ENCODE data around the gene EIF3CL.
"Not testable (repeated sequence)": the region's sequence is repeated elsewhere in the genome, so short reads cannot be mapped to it uniquely, and the experiment has no call there.

Gene EIF3CL

DNA sequence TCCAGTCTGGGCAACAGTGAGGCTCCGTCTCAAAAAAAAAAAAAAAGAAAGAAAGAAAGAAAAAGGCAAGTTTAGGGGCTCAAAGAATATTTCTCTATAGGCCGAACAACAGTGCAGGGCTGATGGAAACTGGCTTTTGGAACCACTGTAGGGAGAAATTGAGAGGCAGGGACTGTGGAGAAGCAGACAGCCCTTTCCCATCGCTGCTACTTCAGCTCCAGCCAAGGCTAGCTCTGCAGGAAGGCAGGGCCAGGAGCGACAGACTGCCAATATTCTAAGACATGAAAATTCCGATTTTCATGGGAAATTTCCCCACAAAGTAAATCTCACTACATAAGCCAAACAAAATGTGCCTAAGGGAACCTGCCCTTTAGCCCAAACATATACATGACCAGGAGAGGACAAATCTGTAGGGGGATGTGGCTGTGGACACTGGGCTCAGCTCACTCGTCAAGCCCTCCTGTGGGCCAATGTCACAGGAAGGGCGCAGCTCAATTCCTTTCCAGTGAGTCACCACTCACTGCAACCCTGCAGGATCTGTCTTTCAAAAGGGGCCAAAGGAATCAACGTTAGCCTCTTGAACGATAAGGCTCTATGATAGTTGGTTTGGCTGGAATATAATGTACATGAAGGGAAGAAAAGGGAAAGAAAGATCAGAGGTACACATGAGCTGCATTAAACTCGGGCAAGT, 21.3 kb downstream of the EIF3CL start:
- H3K27ac ChIP-seq (ENCODE audit: low read length); H3K9me3 ChIP-seq (ENCODE audit: control insufficient read depth, low read depth, low read length); H3K9ac ChIP-seq (ENCODE audit: low read length); H3K27me3 ChIP-seq (ENCODE audit: control insufficient read depth, insufficient read depth, low read length); H3K4me3 ChIP-seq (ENCODE audit: low read length); H3K36me3 ChIP-seq (ENCODE audit: control insufficient read depth, low read depth, low read length); H3K4me1 ChIP-seq (ENCODE audit: control insufficient read depth, low read depth, low read length): not testable (repeated sequence)

DNA sequence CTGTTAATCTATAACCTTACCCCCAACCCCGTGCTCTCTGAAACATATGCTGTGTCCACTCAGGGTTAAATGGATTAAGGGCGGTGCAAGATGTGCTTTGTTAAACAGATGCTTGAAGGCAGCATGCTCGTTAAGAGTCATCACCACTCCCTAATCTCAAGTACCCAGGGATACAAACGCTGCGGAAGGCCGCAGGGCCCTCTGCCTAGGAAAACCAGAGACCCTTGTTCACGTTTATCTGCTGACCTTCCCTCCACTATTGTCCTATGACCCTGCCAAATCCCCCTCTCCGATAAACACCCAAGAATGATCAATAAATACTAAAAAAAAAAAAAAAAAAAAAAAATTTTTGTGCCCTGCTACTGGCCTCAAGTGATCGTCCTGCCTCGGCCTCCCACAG, 25.8 kb downstream of the EIF3CL start:
- not testable (repeated sequence) for H3K9ac ChIP-seq (ENCODE audit: low read length); H3K4me1 ChIP-seq (ENCODE audit: control insufficient read depth, low read depth, low read length); H3K27me3 ChIP-seq (ENCODE audit: control insufficient read depth, insufficient read depth, low read length); H3K27ac ChIP-seq (ENCODE audit: low read length); H3K36me3 ChIP-seq (ENCODE audit: control insufficient read depth, low read depth, low read length); H3K4me3 ChIP-seq (ENCODE audit: low read length); H3K9me3 ChIP-seq (ENCODE audit: control insufficient read depth, low read depth, low read length)

- H3K4me1 ChIP-seq (ENCODE audit: control insufficient read depth, low read depth, low read length); H3K4me3 ChIP-seq (ENCODE audit: low read length); H3K27me3 ChIP-seq (ENCODE audit: control insufficient read depth, insufficient read depth, low read length); H3K36me3 ChIP-seq (ENCODE audit: control insufficient read depth, low read depth, low read length); H3K9ac ChIP-seq (ENCODE audit: low read length); H3K27ac ChIP-seq (ENCODE audit: low read length); H3K9me3 ChIP-seq (ENCODE audit: control insufficient read depth, low read depth, low read length): not testable (repeated sequence)
Measured at GRCh38 chr16:28377108-28377625, 26.5 kb downstream of the EIF3CL start.

DNA sequence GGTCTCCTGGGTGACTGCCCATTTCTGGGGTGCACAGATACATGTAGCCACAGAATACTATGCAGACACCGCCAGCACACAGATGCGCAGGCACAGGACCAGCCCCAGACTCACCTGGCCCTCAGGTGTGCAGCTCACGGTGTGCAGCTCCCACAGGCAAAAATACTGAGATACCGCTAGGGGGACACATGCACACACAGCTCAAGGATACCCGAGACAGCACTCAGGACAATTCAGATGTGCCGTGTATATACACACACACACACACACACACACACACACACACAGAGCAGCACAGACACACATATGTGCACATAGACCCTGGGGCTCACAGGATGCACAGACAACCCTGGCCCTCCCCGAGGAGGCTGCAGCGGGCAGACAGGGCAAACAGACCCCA, 28.5 kb downstream of the EIF3CL start:
- H3K4me1 ChIP-seq (ENCODE audit: control insufficient read depth, low read depth, low read length); H3K4me3 ChIP-seq (ENCODE audit: low read length); H3K36me3 ChIP-seq (ENCODE audit: control insufficient read depth, low read depth, low read length); H3K27me3 ChIP-seq (ENCODE audit: control insufficient read depth, insufficient read depth, low read length); H3K9me3 ChIP-seq (ENCODE audit: control insufficient read depth, low read depth, low read length); H3K9ac ChIP-seq (ENCODE audit: low read length); H3K27ac ChIP-seq (ENCODE audit: low read length): not testable (repeated sequence)

DNA sequence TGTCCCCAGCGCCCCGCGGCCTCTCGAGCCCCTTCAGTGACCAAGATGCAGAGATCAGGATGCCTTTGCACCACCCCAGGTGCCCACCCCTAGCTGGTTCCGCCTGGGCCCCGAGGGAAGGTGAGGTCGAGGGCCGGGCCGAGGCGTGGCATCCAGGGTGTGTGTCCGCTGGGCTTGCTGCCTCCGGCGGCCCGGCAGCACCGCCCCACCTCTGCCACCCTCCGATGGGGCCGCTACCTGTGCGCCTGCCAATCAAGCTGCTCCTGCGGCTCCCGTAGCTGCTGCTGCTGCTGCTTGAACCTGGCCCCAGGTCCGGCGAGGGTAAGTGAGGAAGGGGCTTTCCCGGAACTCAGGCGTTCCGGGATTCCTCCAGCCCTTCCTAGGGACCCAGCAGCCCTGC, 29.4 kb downstream of the EIF3CL start:
- H3K4me3 ChIP-seq (ENCODE audit: low read length); H3K27ac ChIP-seq (ENCODE audit: low read length); H3K27me3 ChIP-seq (ENCODE audit: control insufficient read depth, insufficient read depth, low read length): not testable (repeated sequence)

DNA sequence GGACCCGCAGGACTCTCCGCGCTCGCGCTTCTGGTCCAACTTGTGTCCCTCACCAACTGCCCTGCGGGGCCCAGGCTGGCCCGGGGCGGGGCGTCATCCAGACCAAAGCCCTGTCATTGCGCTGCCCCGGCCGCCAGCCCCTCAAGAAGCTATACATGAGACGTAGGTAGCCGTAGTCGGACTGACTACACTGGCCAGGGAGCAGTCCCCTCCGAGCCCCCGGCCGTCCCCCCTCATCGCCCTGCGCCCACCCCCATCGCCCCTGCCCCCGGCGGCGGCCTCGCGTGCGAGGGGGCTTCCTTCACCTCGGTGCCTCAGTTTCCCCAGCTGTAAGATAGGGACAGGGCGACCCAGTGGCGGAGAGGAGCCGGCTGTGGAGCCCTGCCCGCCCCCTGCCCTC, 35.7 kb downstream of the EIF3CL start:
- H3K4me3 ChIP-seq (ENCODE audit: low read length); H3K9ac ChIP-seq (ENCODE audit: low read length); H3K27ac ChIP-seq (ENCODE audit: low read length); H3K9me3 ChIP-seq (ENCODE audit: control insufficient read depth, low read depth, low read length); H3K4me1 ChIP-seq (ENCODE audit: control insufficient read depth, low read depth, low read length); H3K27me3 ChIP-seq (ENCODE audit: control insufficient read depth, insufficient read depth, low read length); H3K36me3 ChIP-seq (ENCODE audit: control insufficient read depth, low read depth, low read length): not testable (repeated sequence)

More for the DNA sequence above, 29.4 kb downstream of the EIF3CL start:
- not testable (repeated sequence) for H3K36me3 ChIP-seq (ENCODE audit: control insufficient read depth, low read depth, low read length); H3K9ac ChIP-seq (ENCODE audit: low read length); H3K4me1 ChIP-seq (ENCODE audit: control insufficient read depth, low read depth, low read length); H3K9me3 ChIP-seq (ENCODE audit: control insufficient read depth, low read depth, low read length)

DNA sequence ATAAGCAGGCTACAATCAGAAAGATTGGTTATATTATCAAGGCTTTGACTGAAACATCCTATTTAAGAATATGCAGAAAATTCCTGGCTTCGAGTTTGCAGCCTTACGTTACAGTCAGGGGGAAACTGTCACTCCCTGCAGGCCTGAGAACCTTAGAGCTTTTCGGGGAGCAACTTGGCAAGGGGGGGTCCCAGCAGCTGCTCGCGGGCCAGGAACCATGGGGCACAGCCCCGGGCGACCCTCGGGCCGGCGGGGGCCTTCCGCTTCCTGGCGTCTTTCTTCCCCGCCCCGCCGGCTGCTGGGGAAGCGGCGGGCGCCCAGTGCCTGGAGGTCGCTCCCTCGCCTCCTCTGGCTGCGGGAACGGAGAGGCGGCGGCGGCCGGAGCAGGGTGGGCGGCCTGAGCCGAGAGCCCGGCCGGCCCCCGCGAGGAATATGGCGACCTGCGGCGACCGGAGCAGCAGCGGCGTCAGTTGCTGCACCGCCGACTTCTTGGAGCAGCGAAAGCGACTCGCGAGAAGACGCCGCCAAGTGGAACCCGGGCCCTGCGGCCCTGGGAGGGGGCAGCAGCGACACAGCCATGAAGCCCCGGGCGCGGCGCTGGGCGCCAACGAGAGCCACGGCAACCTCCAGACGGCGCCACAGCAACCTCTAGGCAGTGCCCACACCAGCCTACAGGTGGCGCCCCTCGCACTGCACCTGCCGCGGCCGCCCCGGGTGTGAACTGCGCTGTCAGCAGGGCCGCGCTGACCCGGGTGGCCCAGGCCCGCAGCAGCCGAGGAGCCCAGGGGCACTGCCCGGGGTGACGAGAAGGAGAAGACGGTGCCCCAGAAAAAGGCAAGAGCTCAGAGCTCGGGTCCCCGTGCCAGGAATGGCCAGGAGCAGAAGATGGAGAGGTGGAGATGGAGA, 39.1 kb downstream of the EIF3CL start:
- not testable (repeated sequence) for H3K27ac ChIP-seq (ENCODE audit: low read length); H3K4me3 ChIP-seq (ENCODE audit: low read length); H3K9me3 ChIP-seq (ENCODE audit: control insufficient read depth, low read depth, low read length); H3K4me1 ChIP-seq (ENCODE audit: control insufficient read depth, low read depth, low read length); H3K27me3 ChIP-seq (ENCODE audit: control insufficient read depth, insufficient read depth, low read length); H3K36me3 ChIP-seq (ENCODE audit: control insufficient read depth, low read depth, low read length); H3K9ac ChIP-seq (ENCODE audit: low read length)

DNA sequence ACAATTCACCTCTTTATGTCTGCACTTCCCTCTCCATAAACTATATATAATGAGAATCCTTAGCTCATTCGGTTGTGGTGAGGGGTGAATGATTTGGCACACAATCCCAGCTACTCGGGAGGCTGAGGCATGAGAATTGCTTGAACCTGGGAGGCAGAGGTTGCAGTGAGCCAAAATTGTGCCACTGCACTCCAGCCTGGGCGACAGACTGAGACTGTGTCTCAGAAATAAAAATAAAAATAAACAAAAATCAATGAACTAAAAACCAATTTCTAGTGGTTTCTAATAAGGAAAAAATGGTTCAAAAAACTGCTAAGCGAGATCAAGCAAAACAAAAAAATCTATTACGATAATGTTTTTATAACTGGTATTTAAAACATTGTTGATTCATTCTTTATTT, 40.2 kb downstream of the EIF3CL start, which contains the start of gene NPIPB6:
Gene NPIPB6, minus strand, starts transcription at position 101 of the 400 bp plus-strand sequence. CDS start 686 bp downstream, outside the sequence.
- not testable (repeated sequence) for H3K9me3 ChIP-seq (ENCODE audit: control insufficient read depth, low read depth, low read length); H3K4me1 ChIP-seq (ENCODE audit: control insufficient read depth, low read depth, low read length); H3K36me3 ChIP-seq (ENCODE audit: control insufficient read depth, low read depth, low read length); H3K27ac ChIP-seq (ENCODE audit: low read length); H3K4me3 ChIP-seq (ENCODE audit: low read length); H3K9ac ChIP-seq (ENCODE audit: low read length); H3K27me3 ChIP-seq (ENCODE audit: control insufficient read depth, insufficient read depth, low read length)

DNA sequence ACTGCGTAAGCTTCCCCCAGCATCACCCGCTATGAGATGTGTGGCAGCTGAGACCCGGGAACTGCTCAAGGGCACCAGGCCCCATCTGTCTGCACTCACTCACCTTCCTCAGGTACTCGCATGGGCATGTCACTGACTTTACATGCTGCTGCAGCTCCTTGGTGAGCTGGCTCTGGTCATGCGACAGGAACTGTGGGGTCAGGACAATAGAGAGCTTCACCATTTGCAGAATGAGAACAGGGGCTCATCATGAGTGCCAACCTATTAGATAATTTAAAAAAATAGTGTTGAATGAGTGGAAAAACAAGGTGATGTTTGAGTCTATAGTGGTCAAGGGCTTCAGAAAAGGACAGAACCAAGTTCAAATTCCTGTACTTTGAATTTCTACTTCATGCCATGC, 41.0 kb downstream of the EIF3CL start:
- not testable (repeated sequence) for H3K9ac ChIP-seq (ENCODE audit: low read length); H3K4me3 ChIP-seq (ENCODE audit: low read length); H3K27ac ChIP-seq (ENCODE audit: low read length); H3K36me3 ChIP-seq (ENCODE audit: control insufficient read depth, low read depth, low read length); H3K4me1 ChIP-seq (ENCODE audit: control insufficient read depth, low read depth, low read length); H3K9me3 ChIP-seq (ENCODE audit: control insufficient read depth, low read depth, low read length); H3K27me3 ChIP-seq (ENCODE audit: control insufficient read depth, insufficient read depth, low read length)

GRCh38 chr16:28338230-28338629, 65.4 kb downstream of the EIF3CL start:
- H3K9me3 ChIP-seq (ENCODE audit: control insufficient read depth, low read depth, low read length); H3K27me3 ChIP-seq (ENCODE audit: control insufficient read depth, insufficient read depth, low read length); H3K36me3 ChIP-seq (ENCODE audit: control insufficient read depth, low read depth, low read length); H3K4me3 ChIP-seq (ENCODE audit: low read length); H3K27ac ChIP-seq (ENCODE audit: low read length); H3K9ac ChIP-seq (ENCODE audit: low read length); H3K4me1 ChIP-seq (ENCODE audit: control insufficient read depth, low read depth, low read length): not testable (repeated sequence)

- H3K4me1 ChIP-seq (ENCODE audit: control insufficient read depth, low read depth, low read length); H3K36me3 ChIP-seq (ENCODE audit: control insufficient read depth, low read depth, low read length); H3K4me3 ChIP-seq (ENCODE audit: low read length); H3K9ac ChIP-seq (ENCODE audit: low read length); H3K9me3 ChIP-seq (ENCODE audit: control insufficient read depth, low read depth, low read length); H3K27me3 ChIP-seq (ENCODE audit: control insufficient read depth, insufficient read depth, low read length); H3K27ac ChIP-seq (ENCODE audit: low read length): not testable (repeated sequence)
Measured at GRCh38 chr16:28336940-28337710, 66.5 kb downstream of the EIF3CL start.

Measured in iPS-18a (cell line).